GM12874 (cell line): ENCODE measurements around the gene LARP4B.

Experiments
- CTCF ChIP-seq: IDR thresholded peaks from 2 replicates; pipeline ENCODE4 v1.5.1; 2011; ENCODE audit warnings: low read depth, mild to moderate bottlenecking, control low read depth, low read length, moderate library complexity; ENCODE audit not compliant: insufficient read depth

Gene LARP4B

GRCh38 chr10:966466-967235 lies 35.1 kb upstream of the LARP4B start:
- TF ChIP-seq CTCF: no peak

- no peak for TF ChIP-seq CTCF
Observed at GRCh38 chr10:964988-965417, 33.5 kb upstream of the LARP4B start.

- no peak for TF ChIP-seq CTCF
Observed at GRCh38 chr10:964321-964987, 32.9 kb upstream of the LARP4B start.

- no peak for TF ChIP-seq CTCF
Observed at GRCh38 chr10:963655-964054, 32.1 kb upstream of the LARP4B start.

GRCh38 chr10:963186-963585 lies 31.7 kb upstream of the LARP4B start:
- TF ChIP-seq CTCF: no peak

- TF ChIP-seq CTCF: no peak
Observed at GRCh38 chr10:962342-962741, 30.8 kb upstream of the LARP4B start.

GRCh38 chr10:958856-959255 lies 27.4 kb upstream of the LARP4B start:
- no peak for TF ChIP-seq CTCF
